Activated T-cell treated with anti-CD3 and anti-CD28 coated beads for 24 hours (primary cell): Measurements from ENCODE around the gene TSPAN3.

Source experiments
- DNase-seq: peaks from one replicate; pipeline ENCODE4 v3.0.0-alpha.2; 2020; ENCODE audit warnings: low read depth

TSPAN3 gene

GRCh38 chr15:77033729-77034671 lies 36.9 kb downstream of the TSPAN3 start:
- no peak for DNase-seq

- no peak for DNase-seq
Observed at GRCh38 chr15:77033417-77033728, 37.5 kb downstream of the TSPAN3 start.

GRCh38 chr15:77032647-77033416 lies 38.1 kb downstream of the TSPAN3 start:
- DNase-seq = no peak

GRCh38 chr15:77032052-77032646 lies 38.8 kb downstream of the TSPAN3 start:
- no peak for DNase-seq

- no peak for DNase-seq
Observed at GRCh38 chr15:77031376-77032050, 39.4 kb downstream of the TSPAN3 start.

GRCh38 chr15:77030928-77031375 lies 40.0 kb downstream of the TSPAN3 start:
- no peak for DNase-seq

- no peak for DNase-seq
Observed at GRCh38 chr15:77030048-77030927, 40.6 kb downstream of the TSPAN3 start.

- DNase-seq = no peak
Observed at GRCh38 chr15:77029166-77030047, 41.5 kb downstream of the TSPAN3 start.

GRCh38 chr15:77028451-77029165 lies 42.3 kb downstream of the TSPAN3 start:
- no peak for DNase-seq

- DNase-seq = no peak
Observed at GRCh38 chr15:77027697-77028450, 43.0 kb downstream of the TSPAN3 start.

- no peak for DNase-seq
Observed at GRCh38 chr15:77027111-77027696, 43.7 kb downstream of the TSPAN3 start.

- DNase-seq = no peak
Observed at GRCh38 chr15:77026501-77027110, 44.3 kb downstream of the TSPAN3 start.

GRCh38 chr15:77025941-77026411 lies 44.9 kb downstream of the TSPAN3 start:
- no peak for DNase-seq

GRCh38 chr15:77025083-77025901 lies 45.6 kb downstream of the TSPAN3 start:
- DNase-seq = no peak

- peak; percentile 60 for DNase-seq
Observed at GRCh38 chr15:77024273-77025082, 46.4 kb downstream of the TSPAN3 start.
